HG03095 (cell line): ENCODE measurements around the gene ZNF425.
"Not testable (repeated sequence)": the region's sequence is repeated elsewhere in the genome, so short reads cannot be mapped to it uniquely, and the experiment has no call there.

Source experiments
- ATAC-seq: cut with Tn5 transposase; IDR thresholded peaks from one replicate; pipeline ENCODE4 v1.9.1; 2021; ENCODE audit warnings: moderate library complexity; ENCODE audit not compliant: unreplicated experiment

Gene ZNF425

GRCh38 chr7:149125863-149126661 lies at the start of gene ZNF425:
TSS of gene ZNF425 (minus strand) at chr7:149126324. CDS start at chr7:149126213, 111 bp downstream.
- ATAC-seq = peak; percentile 78

- no peak for ATAC-seq
These were observed 49.0 kb upstream of the ZNF425 start for GRCh38 chr7:149175150-149175549.

GRCh38 chr7:149172534-149172920 lies 46.4 kb upstream of the ZNF425 start:
- ATAC-seq = no peak

- no peak for ATAC-seq
These were observed 45.9 kb upstream of the ZNF425 start for GRCh38 chr7:149171892-149172533.

- no peak for ATAC-seq
These were observed 40.7 kb upstream of the ZNF425 start for GRCh38 chr7:149166630-149167352.

- ATAC-seq = no peak
These were observed 40.0 kb upstream of the ZNF425 start for GRCh38 chr7:149166142-149166541.

GRCh38 chr7:149161241-149161848 lies 35.2 kb upstream of the ZNF425 start:
- no peak for ATAC-seq

- no peak for ATAC-seq
These were observed 30.8 kb upstream of the ZNF425 start for GRCh38 chr7:149156898-149157297.

GRCh38 chr7:149154056-149154455 lies 27.9 kb upstream of the ZNF425 start:
- ATAC-seq = no peak

GRCh38 chr7:149153346-149153745 lies 27.2 kb upstream of the ZNF425 start:
- no peak for ATAC-seq

- ATAC-seq = no peak
These were observed 24.9 kb upstream of the ZNF425 start for GRCh38 chr7:149150981-149151380.

GRCh38 chr7:149147752-149148653 lies 21.9 kb upstream of the ZNF425 start:
- peak; percentile 25 for ATAC-seq

GRCh38 chr7:149147072-149147751 lies 21.1 kb upstream of the ZNF425 start, which contains the start of gene ZNF398:
TSS of gene ZNF398 (plus strand) at chr7:149147453. CDS start at chr7:149147743, 290 bp downstream.
- peak; percentile 61 for ATAC-seq

GRCh38 chr7:149145031-149145845 lies 19.1 kb upstream of the ZNF425 start:
- ATAC-seq = no peak

- not testable (repeated sequence) for ATAC-seq
These were observed 18.4 kb upstream of the ZNF425 start for GRCh38 chr7:149144436-149144922.

- no peak for ATAC-seq
These were observed 15.8 kb upstream of the ZNF425 start for GRCh38 chr7:149141893-149142292.

- no peak for ATAC-seq
These were observed 14.7 kb upstream of the ZNF425 start for GRCh38 chr7:149140831-149141230.

GRCh38 chr7:149136118-149136517 lies 10.0 kb upstream of the ZNF425 start:
- ATAC-seq = no peak
